Measurements from ENCODE around the gene FLNB. TPM values are rescaled to one million over a fixed set of nuclear protein-coding genes. Genes with fewer than 3 reads are reported as not detected.

Gene FLNB
- total and polyA plus RNA-seq, 9 of the 15 experiments (the other 6 are each of a cell fraction or from before 2014, with no cell fraction given), result 9.4 to 48.1 (median 25.6) TPM

DNA sequence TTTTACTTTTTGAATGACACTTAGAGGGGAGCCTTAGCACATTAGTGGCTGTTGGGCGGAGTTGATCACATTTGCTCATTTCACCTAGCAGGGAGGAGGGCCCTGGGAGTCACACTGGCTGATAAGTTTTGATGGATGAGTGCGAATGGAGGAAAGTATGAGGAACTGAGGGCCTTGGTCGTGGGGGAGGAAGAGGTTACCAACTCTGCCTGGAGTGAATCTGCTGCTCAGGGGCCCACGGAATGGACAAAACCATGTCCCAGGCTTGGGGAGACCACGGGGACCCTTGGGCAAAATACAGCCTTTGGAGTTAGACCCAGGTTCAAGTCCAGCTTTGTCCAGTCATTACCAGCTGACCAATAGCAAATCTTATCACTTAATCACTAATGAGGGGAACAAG lies 5.1 kb upstream of the FLNB start (continued):
- TF ChIP-seq, protein P1, sequence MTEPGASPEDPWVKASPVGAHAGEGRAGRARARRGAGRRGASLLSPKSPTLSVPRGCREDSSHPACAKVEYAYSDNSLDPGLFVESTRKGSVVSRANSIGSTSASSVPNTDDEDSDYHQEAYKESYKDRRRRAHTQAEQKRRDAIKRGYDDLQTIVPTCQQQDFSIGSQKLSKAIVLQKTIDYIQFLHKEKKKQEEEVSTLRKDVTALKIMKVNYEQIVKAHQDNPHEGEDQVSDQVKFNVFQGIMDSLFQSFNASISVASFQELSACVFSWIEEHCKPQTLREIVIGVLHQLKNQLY (CRISPR knock-in tag; conservative IDR thresholded peaks at IDR 0.05), result no peak
- TF ChIP-seq MCM3 (IDR thresholded peaks at IDR 0.05) (no peak), POLR2AphosphoS5 (IDR thresholded peaks at IDR 0.05; ENCODE audit: control insufficient read depth, insufficient read depth, low read depth, low read length) (no peak), ZBTB2 (IDR thresholded peaks at IDR 0.05) (no peak), ATF1 (CRISPR knock-in tag; IDR thresholded peaks at IDR 0.05) (no peak), ATF1 (tag; IDR thresholded peaks at IDR 0.05) (0 out of 2 replicates have a peak, but pooled peaks have one; percentile 32), NCOR1 (IDR thresholded peaks at IDR 0.05) (peak; percentile 10; the same call in 1 of the 2 replicates), PURB (CRISPR knock-in tag; IDR thresholded peaks at IDR 0.05; ENCODE audit: low read depth) (no peak), ZNF316 (IDR thresholded peaks at IDR 0.05) (no peak), EP300 (IDR thresholded peaks at IDR 0.05; ENCODE audit: low read length) (peak; percentile 21; the same call in 1 of the 2 replicates), SP2 (IDR thresholded peaks at IDR 0.05; ENCODE audit: extremely low read depth, low read depth, low read length, poor library complexity, severe bottlenecking) (no peak), ZC3H8 (IDR thresholded peaks at IDR 0.05) (no peak), KDM1A (IDR thresholded peaks at IDR 0.05) (0 out of 4 replicates have a peak, but pooled peaks have one; percentile 11 to 12), PTRF (tag; IDR thresholded peaks at IDR 0.05) (no peak), EP400 (IDR thresholded peaks at IDR 0.05) (peak; percentile 20; the same call in 1 of the 2 replicates), RCOR1 (IDR thresholded peaks at IDR 0.05; ENCODE audit: borderline replicate concordance in 1 of 2, low read depth in 2 of 2, low read length in 2 of 2) (peak in 1 of 2 experiments; percentile 62; a peak in 1 of 4 replicates), ELF1 (tag; IDR thresholded peaks at IDR 0.05) (peak; percentile 38; the same call in 1 of the 2 replicates), CAMTA2 (CRISPR knock-in tag; conservative IDR thresholded peaks at IDR 0.05) (no peak), ZNF79 (CRISPR knock-in tag; IDR thresholded peaks at IDR 0.05; ENCODE audit: low read depth) (no peak), CUX1 (CRISPR knock-in tag; IDR thresholded peaks at IDR 0.05) (no peak), GTF2F1 (IDR thresholded peaks at IDR 0.05; ENCODE audit: low read depth, low read length) (no peak)
- TF ChIP-seq, protein P2, sequence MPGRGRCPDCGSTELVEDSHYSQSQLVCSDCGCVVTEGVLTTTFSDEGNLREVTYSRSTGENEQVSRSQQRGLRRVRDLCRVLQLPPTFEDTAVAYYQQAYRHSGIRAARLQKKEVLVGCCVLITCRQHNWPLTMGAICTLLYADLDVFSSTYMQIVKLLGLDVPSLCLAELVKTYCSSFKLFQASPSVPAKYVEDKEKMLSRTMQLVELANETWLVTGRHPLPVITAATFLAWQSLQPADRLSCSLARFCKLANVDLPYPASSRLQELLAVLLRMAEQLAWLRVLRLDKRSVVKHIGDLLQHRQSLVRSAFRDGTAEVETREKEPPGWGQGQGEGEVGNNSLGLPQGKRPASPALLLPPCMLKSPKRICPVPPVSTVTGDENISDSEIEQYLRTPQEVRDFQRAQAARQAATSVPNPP (IDR thresholded peaks at IDR 0.05; ENCODE audit: borderline replicate concordance, insufficient read depth, insufficient read length), result no peak

Data from K562 (cell line).